HepG2 (cell line): Measurements from ENCODE around the gene PRSS36. TPM values are rescaled to one million over a fixed set of nuclear protein-coding genes. Genes with fewer than 3 reads are reported as not detected.

Source experiments
- ATAC-seq: fragments of 200-7000 bp; cut with Tn5 transposase; 3 replicates; pipeline ENCODE4 v1.9.1; 2020; ENCODE audit warnings: mild to moderate bottlenecking, moderate library complexity
- BruUV-seq: library from RNA; stranded (reverse); fragments of 400-500 nt; replicated peaks from 2 replicates; lab custom pipeline; 2021; lab: Mats Ljungman, UMichigan
- CTCF ChIA-PET: fragments of 300-600 bp; formaldehyde crosslinking; extraction: SDS; loops from one replicate; lab custom pipeline; 2021; ENCODE audit warnings: low total read pairs, inconsistent platforms, low intra/inter-chr PET ratio; lab: Yijun Ruan, JAX
- POLR2A ChIA-PET: fragments of 350-600 bp; sonication (Branson Sonifier 250); formaldehyde crosslinking; loops from one replicate; lab custom pipeline; 2020; ENCODE audit warnings: antibody characterized with exemption, inconsistent platforms; lab: Yijun Ruan, JAX
- DNase-seq: peaks from one replicate; pipeline ENCODE4 v3.0.0-alpha.2; 2015; ENCODE audit warnings: low spot score
- FAIRE-seq: peaks from 3 replicates; lab custom pipeline; 2011; peaks lifted over from hg19 to GRCh38; lab: Jason Lieb, UNC
- H2AFZ ChIP-seq: one replicate; pipeline ENCODE4 v1.6.1; 2011; ENCODE audit warnings: low read length, inconsistent platforms
- H3K27ac ChIP-seq: fragments of 300-600 bp; 3 replicates; pipeline ENCODE4 v1.8.0; 2011; ENCODE audit warnings: mixed run types, mild to moderate bottlenecking, mixed read lengths, low read length, inconsistent platforms; ENCODE audit not compliant: insufficient read depth; ENCODE audit errors: extremely low read length
- H3K27me3 ChIP-seq, 2 experiments: fragments of 200-600 bp in 1 of 2; 2 replicates in 1 of 2; 3 replicates in 1 of 2; pipeline versions ENCODE4 v1.6.0 to v1.8.0; 2011; ENCODE audit warnings: low read length in 2 of 2, mild to moderate bottlenecking in 2 of 2, moderate library complexity in 2 of 2, inconsistent platforms in 1 of 2; ENCODE audit not compliant: insufficient read depth in 2 of 2, control insufficient read depth in 1 of 2
- H3K36me3 ChIP-seq, 2 experiments: fragments of 200-600 bp in 1 of 2; replicated peaks in 1 of 2; 2 replicates in 1 of 2; 3 replicates in 1 of 2; pipeline versions ENCODE4 v1.5.1 to v1.8.0; 2011; ENCODE audit warnings: low read length in 2 of 2, inconsistent platforms in 1 of 2; ENCODE audit not compliant: insufficient read depth in 2 of 2, control insufficient read depth in 1 of 2
- H3K4me1 ChIP-seq: 2 replicates; pipeline ENCODE4 v1.5.1; 2012; ENCODE audit warnings: low read length, inconsistent platforms; ENCODE audit not compliant: insufficient read depth
- H3K4me2 ChIP-seq: 2 replicates; pipeline ENCODE4 v1.6.0; 2011; ENCODE audit warnings: low read depth, low read length, inconsistent platforms
- H3K4me3 ChIP-seq, 3 experiments: fragments of 200-600 bp in 1 of 3; sonication (generic), shearing (Covaris generic) in 1 of 3; replicated peaks in 1 of 3; 2 replicates each; pipeline ENCODE4 v1.5.1; 2011 to 2016; ENCODE audit warnings: low read length in 3 of 3, inconsistent platforms in 2 of 3, low read depth in 2 of 3, mild to moderate bottlenecking in 2 of 3, control low read depth in 1 of 3, mixed read lengths in 1 of 3; ENCODE audit not compliant: insufficient read depth in 1 of 3
- H3K79me2 ChIP-seq: one replicate; pipeline ENCODE4 v1.6.1; 2011; ENCODE audit warnings: low read length, inconsistent platforms; ENCODE audit not compliant: insufficient read depth
- H3K9ac ChIP-seq: 2 replicates; pipeline ENCODE4 v1.6.0; 2011; ENCODE audit warnings: mild to moderate bottlenecking, low read depth, low read length, inconsistent platforms; ENCODE audit not compliant: insufficient read depth
- H3K9me3 ChIP-seq: 2 replicates; pipeline ENCODE4 v1.5.1; 2012; ENCODE audit warnings: mild to moderate bottlenecking, low read length
- H4K20me1 ChIP-seq: 2 replicates; pipeline ENCODE4 v1.6.0; 2011; ENCODE audit warnings: inconsistent platforms, mild to moderate bottlenecking, low read length, moderate library complexity; ENCODE audit not compliant: insufficient read depth
- AGO2 ChIP-seq: fragments of 200-400 bp; formaldehyde crosslinking; optimal IDR thresholded peaks from 2 replicates; pipeline ENCODE3; 2017; ENCODE audit warnings: mild to moderate bottlenecking, low read depth, low read length, moderate library complexity
- DBP ChIP-seq: sonication (generic); formaldehyde crosslinking; IDR thresholded peaks from 2 replicates; pipeline ENCODE4 v1.4.0; 2020; ENCODE audit warnings: missing genetic modification reagents; ENCODE audit errors: not compliant biosample characterization
- KLF6 ChIP-seq: IDR thresholded peaks from 2 replicates; pipeline ENCODE4 v1.8.0; 2016; ENCODE audit warnings: missing biosample characterization, missing genetic modification reagents
- MTERF4 ChIP-seq: sonication (generic); formaldehyde crosslinking; IDR thresholded peaks from 2 replicates; pipeline ENCODE4 v1.8.0; 2023; ENCODE audit warnings: mild to moderate bottlenecking, missing genetic modification reagents
- POLR2A ChIP-seq, 2 experiments: IDR thresholded peaks; 2 replicates each; pipeline ENCODE4 v1.6.1; 2011; ENCODE audit warnings: low read depth in 2 of 2, low read length in 2 of 2, mild to moderate bottlenecking in 1 of 2, moderate library complexity in 1 of 2; ENCODE audit not compliant: insufficient read depth in 1 of 2
- POLR2AphosphoS2 ChIP-seq: IDR thresholded peaks from 2 replicates; pipeline ENCODE4 v1.6.1; 2011; ENCODE audit warnings: low read depth, low read length, improper control_type of control experiment
- POLR2AphosphoS5 ChIP-seq: IDR thresholded peaks from 2 replicates; pipeline ENCODE4 v1.6.1; 2012; ENCODE audit warnings: low read depth, low read length
- POLR2G ChIP-seq: fragments of 200-400 bp; formaldehyde crosslinking; IDR thresholded peaks from 2 replicates; pipeline ENCODE4 v1.6.1; 2018; ENCODE audit warnings: mild to moderate bottlenecking, low read depth, low read length, moderate library complexity
- RBAK ChIP-seq: sonication (generic); formaldehyde crosslinking; IDR thresholded peaks from 2 replicates; pipeline ENCODE4 v1.5.1; 2020; ENCODE audit warnings: mild to moderate bottlenecking, missing genetic modification reagents
- RBFOX2 ChIP-seq: fragments of 200-400 bp; formaldehyde crosslinking; IDR thresholded peaks from 2 replicates; pipeline ENCODE4 v1.6.1; 2017; ENCODE audit warnings: low read depth, mild to moderate bottlenecking, low read length
- RBM22 ChIP-seq: fragments of 200-400 bp; formaldehyde crosslinking; optimal IDR thresholded peaks from 2 replicates; pipeline ENCODE3; 2017; ENCODE audit warnings: mild to moderate bottlenecking, low read length, moderate library complexity
- SOX6 ChIP-seq, 2 experiments: fragments of 450-650 bp in 1 of 2; sonication (generic) in 1 of 2; formaldehyde crosslinking in 1 of 2; IDR thresholded peaks; 2 replicates each; pipeline versions ENCODE4 v1.4.0 to v1.6.1; 2017 to 2020; ENCODE audit warnings: antibody characterized with exemption in 1 of 2, mild to moderate bottlenecking in 1 of 2, missing genetic modification reagents in 1 of 2
- ZBTB7B ChIP-seq: sonication (generic); formaldehyde crosslinking; IDR thresholded peaks from 2 replicates; pipeline ENCODE4 v1.4.0; 2020; ENCODE audit warnings: missing genetic modification reagents
- ZNF816 ChIP-seq: sonication (generic); formaldehyde crosslinking; IDR thresholded peaks from 2 replicates; pipeline ENCODE4 v1.8.0; 2022; ENCODE audit warnings: missing genetic modification reagents, mild to moderate bottlenecking, borderline replicate concordance
- WGBS: methylation state at CpG from one replicate; pipeline ENCODE4 v1.1.6; 2017; ENCODE audit warnings: low lambda C conversion rate; 5-methylcytosine and 5-hydroxymethylcytosine counted together
- in situ Hi-C: cut with HindIII; loops from 2 replicates; pipeline ENCODE4 v1.10.0; 2017; ENCODE audit warnings: low pct_unique_long_range_greater_than_20kb; ENCODE audit not compliant: extremely low pct_ligation_motif_present
- intact Hi-C: fragments of 100-400 bp; cut with micrococcal nuclease; formaldehyde crosslinking; loops from one replicate; pipeline ENCODE4 v1.10.0; 2022; ENCODE audit not compliant: unreplicated experiment
- polyA plus RNA-seq, 8 experiments: library from polyadenylated mRNA; depleted of rRNA in 3 of 8; stranded (reverse) in 7 of 8; unstranded in 1 of 8; fragments of >200 nt; fragmentation: Illumina TruSeq in 4 of 8; extraction: Trizol in 4 of 8; gene quantifications; 2 replicates each; pipeline versions ENCODE4 v1.2.1 to v1.2.3, GENCODE V29; 2011 to 2016; ENCODE audit warnings: low read depth in 4 of 8, missing spikeins in 1 of 8, mixed read lengths in 1 of 8; ENCODE audit not compliant: insufficient read depth in 1 of 8
- total RNA-seq, 5 experiments: library from RNA; depleted of rRNA; stranded (reverse); fragments of >200 nt; fragmentation: Illumina TruSeq; extraction: Trizol; gene quantifications; 2 replicates each; pipeline ENCODE4 v1.2.3, GENCODE V29; 2016; ENCODE audit warnings: low read depth in 1 of 5

Gene PRSS36
- total and polyA plus RNA-seq, 2 of the 13 experiments (the other 11 are each of a cell fraction or from before 2014, with no cell fraction given): 1.5 to 2.1 TPM

- FAIRE-seq (peak; percentile 37), ATAC-seq (no peak), DNase-seq (no peak)
- H3K9ac ChIP-seq: no peak overlapping the region
- H4K20me1 ChIP-seq: peaks cover 31% of the 10 kb centered on the region
- H3K4me3 ChIP-seq: no peak overlapping the region
- in situ Hi-C loops: no loop called here
- H3K27me3 ChIP-seq: no peaks in the 10 kb centered on the region
- TF ChIP-seq POLR2G: peak; percentile 45; the same call in 1 of the 2 replicates
- TF ChIP-seq POLR2AphosphoS5: 0 out of 2 replicates have a peak, but pooled peaks have one; percentile 12
- no peak for TF ChIP-seq MTERF4 (CRISPR knock-in tag)
- TF ChIP-seq ZNF816 (CRISPR knock-in tag): no peak
- TF ChIP-seq RBAK (CRISPR knock-in tag): no peak
- TF ChIP-seq RBFOX2: peak; percentile 80
- TF ChIP-seq RBM22: peak; percentile 98
- TF ChIP-seq ZBTB7B (CRISPR knock-in tag): no peak
- peak; percentile 66 for TF ChIP-seq AGO2
- peak; percentile 52; the same call in 1 of the 2 replicates for TF ChIP-seq POLR2AphosphoS2
- peak in 1 of 2 experiments; percentile 57; a peak in 2 of 4 replicates for TF ChIP-seq POLR2A (IDR thresholded peaks at IDR 0.05; ENCODE audit: insufficient read depth in 1 of 2, low read depth in 2 of 2, low read length in 2 of 2)
- no peak for TF ChIP-seq DBP
- no peak for TF ChIP-seq KLF6
- TF ChIP-seq SOX6 (IDR thresholded peaks at IDR 0.05): no peak
- TF ChIP-seq SOX6 (CRISPR knock-in tag; IDR thresholded peaks at IDR 0.05): no peak
- peaks cover 29 to 59% of the 10 kb centered on the region in 2 experiments for H3K36me3 ChIP-seq
- WGBS: 93% methylated on average over 7 of the region's 7 CpGs
- no peak overlapping the region for H2AFZ ChIP-seq
- ChIA-PET POLR2A (interaction anchor here (1.3 kb wide), 1 partner anchor 12 kb away, joined by 3 read pairs; no protein-coding TSS in a partner anchor), CTCF (no interaction called here)
- no peaks in the 10 kb centered on the region for H3K9me3 ChIP-seq
- intact Hi-C loops: no loop called here
- H3K4me2 ChIP-seq: no peak overlapping the region
- H3K27ac ChIP-seq: no peak overlapping the region
- no peaks in the 10 kb centered on the region for H3K79me2 ChIP-seq
- no TSS peak for BruUV-seq
- peaks cover 9% of the 10 kb centered on the region for H3K4me1 ChIP-seq
Measured at GRCh38 chr16:31194898-31195297, 45.0 kb upstream of the PRSS36 start.
